Measurements from ENCODE around the gene DGKD.

The DGKD gene

DNA sequence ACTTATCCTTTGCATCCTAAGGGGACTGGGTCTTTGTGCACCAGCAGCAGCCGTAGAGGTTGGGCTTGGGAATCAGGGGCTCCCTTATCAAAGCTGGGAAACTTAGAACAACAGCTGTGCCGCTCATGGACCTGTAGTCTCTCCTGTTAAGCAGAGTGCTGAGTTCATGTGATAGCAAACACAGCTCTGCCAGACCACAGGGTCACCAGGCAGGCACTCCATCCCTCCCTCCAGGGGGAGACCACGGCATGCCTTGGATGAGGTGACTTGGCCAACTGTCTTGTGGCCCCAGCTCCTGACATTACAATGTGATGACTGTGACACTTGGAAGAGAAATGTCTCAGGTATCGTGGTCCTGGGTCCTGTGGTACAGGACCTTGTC, 60.0 kb downstream of the DGKD start:
- DNase-seq, result no peak

DNA sequence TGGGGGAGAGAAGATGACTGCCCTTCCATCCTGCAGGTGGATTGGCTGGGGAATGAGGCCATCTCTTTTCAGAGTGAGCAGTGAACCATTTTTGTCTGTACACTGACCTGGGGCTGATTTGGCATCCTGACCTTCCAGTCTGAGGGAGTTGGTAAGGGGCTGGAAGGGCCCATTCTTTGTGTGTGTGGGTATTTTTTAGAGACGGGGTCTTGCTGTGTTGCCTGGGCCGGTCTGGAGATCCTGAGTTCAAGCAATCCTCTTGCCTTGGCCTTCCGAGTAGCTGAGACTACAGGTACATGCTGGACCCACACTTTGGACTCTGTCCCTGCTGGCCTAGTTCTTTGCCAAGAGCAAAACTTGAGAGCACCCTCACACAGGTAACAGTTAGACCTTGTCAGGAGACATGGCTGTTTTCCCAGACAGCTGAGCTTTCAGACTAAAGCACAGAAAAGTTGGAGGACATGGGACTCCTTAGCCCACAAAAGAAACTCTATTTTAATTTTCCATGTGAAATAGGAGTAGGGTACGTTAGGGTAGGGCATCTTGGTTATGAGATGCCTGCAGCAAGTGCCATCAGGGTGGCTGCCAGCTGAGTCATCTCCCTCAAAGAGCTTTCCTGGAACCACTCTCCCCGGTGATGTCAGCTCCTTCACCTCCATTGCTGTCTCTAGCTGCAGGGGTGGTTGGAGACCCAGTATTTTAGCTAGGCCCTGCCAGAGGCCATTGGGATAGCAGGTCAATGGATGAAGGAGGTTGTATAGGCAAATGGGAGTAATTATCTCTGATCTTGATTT, 60.7 kb downstream of the DGKD start:
- peak; percentile 74 for DNase-seq

DNA sequence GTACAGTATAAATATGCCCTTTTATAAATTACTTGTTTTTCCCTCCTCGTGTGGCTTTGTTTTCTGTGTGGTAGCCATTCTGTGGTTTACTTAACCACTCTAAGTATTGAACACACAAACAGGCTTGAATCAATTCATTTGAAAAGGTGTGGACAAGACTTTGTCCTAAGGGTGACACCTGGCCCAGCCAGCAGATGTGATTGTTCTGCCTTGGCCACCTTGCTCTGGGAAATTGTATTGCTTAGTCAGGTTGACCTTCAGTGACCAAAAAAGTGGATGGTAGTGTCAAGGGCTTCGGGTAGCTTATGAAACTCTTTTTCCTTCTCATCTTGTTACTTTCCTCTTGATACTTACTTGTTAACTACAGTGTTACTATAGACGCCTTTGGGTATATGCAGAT, 61.9 kb downstream of the DGKD start:
- DNase-seq, result no peak

DNA sequence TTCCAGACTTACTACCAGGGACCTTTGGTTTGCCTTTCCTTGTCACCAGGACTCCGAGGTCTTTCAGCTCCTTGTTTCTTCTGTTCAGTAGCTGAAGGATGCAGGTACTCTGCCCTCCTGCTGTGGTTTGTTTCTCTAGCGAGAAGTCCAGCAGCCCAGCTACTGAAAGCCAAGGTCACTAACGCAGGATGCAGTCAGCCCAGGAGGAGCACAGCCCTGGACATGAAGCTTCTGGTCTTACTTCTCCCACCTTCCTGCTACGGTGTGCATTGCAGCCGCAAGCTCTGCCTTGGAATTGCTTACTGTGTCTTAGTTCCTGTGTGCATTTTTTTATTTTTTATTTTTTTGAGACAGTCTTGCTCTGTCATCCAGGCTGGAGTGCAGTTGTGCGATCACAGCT, 62.4 kb downstream of the DGKD start:
- no peak for DNase-seq

DNA sequence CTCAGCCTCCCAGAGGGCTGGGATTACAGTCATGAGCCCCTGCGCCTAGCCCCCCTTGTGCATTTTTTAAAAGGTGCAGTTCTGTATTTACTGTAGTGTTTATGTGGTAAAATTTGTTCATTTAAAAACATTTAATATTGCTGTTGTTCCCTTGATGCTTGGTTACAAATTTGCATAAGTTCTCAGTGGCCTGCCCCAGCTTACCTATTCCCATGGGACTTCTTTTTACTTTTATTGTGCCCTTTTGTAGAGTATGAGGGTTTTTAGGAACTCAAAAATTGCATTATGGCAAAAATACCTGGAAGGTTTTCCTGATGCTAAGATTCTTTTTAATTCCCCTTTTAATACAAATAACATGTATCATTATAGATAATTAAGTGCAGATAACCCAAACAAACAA, 63.0 kb downstream of the DGKD start:
- DNase-seq, result no peak

DNA sequence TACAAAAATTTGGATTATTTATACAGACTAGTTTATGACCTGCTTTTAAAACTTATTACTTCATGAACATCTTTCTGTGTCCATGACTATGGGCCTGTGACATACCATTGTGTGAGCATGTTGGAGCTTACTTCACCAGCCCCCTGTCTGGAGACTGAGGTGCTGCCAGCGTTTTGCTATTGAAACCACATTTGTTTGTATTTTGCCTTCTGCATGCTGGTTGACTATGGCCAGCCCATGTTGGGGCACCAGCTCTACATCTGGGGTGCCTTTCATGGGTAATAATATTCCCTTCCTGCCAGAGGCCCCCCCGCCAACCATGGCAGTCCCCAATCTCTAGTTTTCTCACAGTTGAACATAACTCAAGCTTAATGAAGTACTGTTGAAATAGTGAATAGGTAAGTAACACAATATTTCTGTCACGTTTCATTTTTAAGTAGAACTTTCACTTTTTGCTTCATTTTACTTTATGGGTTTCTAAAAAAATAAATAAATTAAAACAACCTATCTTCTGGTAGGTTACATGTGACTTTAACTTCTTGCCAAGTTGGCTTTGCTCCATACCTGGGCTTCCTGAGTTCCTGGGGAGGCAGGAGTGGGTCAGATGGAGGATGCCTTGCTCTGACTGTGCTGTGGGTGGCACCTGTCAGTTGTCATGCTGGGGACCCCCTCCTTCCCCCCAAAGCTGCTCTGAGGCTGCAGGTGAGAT, 63.9 kb downstream of the DGKD start:
- no peak for DNase-seq

DNA sequence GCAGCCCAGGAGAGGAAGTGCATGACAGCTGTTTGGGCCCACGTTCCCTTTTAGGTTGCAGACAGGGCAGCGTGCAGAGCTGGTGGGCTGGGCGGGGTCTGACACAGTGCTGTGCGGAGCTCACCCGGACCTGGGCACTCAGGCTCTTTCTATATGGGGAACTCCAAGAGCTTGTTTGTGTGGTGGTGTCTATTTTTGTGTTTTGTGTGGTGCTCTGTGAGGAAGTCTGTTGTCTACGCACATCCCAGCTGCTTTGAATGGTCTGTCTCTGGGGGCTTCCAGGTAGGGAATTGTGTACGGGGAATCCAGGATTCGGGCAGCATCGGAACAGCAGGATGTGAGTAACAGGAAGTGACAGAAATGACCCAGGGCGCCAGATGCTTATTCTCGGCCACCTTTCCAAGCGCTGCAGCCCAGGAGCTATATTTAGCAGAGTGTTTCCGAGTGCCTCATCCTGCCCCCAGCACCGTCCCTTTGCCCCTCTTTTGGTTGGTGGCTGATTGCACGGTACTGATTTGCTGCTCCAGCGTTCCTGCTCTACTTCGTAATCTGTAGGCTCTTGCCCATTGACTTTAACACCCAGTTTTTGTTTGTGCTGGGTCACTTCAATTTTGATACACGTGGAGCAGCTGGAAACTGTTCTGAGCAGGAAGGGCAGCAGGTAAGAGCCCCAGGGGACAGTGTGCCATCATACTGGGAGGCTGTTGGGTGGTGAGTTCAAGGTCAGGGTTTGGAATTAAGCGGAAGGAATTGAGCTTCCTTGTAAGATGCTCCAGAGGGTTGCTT, 64.7 kb downstream of the DGKD start:
- DNase-seq, result peak; percentile 73

DNA sequence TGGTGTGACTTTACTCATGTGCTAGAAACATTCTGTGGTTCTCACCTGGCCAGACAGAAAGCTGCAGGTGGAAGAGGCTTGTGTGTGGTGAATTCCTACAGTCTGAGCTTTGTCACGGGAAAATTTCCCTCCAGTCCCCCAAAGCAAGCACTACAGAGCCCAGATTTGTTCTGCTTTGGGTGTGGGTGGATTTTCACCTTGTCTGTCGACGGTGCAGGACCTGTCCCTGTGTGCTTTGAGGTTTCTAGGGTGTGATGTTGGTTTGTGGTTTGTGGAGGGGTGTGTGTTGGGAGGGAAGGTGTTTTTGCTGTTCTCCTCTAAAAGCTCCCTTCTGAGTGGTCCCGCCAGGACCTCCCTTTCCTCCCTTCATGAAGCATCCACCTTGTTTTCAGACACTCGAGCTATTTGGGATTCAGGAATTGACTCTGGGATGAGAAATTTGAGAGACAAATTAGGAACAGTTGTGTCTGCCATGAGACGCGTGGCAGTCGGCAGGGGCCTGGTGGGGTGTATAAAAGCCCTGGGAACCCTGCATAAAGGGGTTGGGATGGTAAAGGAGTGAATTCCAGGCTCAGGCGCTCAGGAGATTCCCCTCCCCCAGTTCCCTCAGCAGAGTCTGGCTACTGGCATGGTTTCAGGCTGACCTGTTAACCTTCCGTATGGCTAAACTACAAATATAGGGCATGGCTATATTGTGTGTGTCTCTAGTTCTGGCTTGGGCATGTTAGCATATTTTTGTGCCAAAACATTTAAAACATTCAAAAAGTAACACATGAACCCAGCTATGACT, 65.5 kb downstream of the DGKD start:
- peak; percentile 64 for DNase-seq

DNA sequence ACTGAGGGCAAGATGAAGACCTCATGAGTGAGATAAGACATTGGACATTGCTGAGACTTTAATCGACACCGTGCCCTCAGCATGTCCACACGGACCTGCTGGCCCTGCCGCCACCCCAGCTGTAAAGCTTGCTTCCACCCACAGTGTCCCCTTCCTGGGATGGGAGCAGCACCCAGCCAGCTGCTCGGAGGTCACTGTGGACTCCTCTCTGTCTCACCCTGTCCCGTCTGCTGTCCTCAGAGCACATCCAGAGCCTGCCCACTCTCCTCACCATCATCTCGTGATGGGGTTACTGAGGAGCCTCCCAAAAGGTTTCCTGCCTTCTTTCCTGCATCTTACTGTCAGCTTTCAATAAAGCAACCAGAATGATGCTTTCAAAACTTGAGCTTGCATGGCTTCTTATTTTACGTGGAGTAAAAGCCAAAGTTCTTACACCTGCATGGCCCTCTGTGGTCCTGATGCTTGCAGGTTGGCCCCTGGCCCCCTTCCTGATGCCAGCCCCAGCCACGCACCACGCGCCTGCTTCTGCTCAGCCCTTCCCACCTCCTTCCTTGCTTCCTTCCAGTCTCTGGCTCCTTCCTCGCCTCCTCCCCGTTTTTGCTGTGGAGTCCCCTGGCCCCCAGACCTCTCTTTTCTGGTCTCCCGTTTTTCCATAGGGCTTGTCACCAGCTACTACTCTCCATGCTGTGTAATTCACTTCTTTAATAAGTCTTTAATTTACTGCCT, 67.0 kb downstream of the DGKD start:
- no peak for DNase-seq

DNA sequence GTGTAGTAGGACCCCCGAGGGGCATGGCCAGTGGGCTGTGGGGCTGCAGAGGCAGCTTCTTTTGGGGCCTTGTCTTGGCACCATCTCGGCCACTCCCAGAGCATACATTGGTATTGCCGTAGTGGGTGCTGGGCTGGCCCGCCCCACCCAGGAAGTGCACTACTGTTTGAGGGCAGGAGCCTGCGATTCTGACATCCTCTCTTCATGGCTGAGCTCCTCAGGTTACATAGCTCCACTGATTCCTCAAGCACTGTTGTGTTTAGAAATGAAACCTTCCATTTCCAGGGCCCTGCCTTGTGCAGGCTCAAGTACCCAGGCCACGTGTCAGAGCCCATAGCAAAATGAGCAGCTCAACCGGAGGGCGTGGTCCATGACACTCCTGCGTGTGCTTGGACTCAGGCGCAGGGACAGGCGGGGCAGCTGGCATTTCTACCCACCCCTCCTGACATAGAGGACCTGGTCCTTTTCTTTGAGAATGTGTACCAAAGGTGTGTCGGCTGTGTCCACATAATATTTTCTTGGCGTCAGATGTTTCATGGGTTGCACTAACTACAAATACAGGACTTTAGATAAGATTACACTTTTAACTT, 67.9 kb downstream of the DGKD start:
- peak; percentile 83 for DNase-seq

DNA sequence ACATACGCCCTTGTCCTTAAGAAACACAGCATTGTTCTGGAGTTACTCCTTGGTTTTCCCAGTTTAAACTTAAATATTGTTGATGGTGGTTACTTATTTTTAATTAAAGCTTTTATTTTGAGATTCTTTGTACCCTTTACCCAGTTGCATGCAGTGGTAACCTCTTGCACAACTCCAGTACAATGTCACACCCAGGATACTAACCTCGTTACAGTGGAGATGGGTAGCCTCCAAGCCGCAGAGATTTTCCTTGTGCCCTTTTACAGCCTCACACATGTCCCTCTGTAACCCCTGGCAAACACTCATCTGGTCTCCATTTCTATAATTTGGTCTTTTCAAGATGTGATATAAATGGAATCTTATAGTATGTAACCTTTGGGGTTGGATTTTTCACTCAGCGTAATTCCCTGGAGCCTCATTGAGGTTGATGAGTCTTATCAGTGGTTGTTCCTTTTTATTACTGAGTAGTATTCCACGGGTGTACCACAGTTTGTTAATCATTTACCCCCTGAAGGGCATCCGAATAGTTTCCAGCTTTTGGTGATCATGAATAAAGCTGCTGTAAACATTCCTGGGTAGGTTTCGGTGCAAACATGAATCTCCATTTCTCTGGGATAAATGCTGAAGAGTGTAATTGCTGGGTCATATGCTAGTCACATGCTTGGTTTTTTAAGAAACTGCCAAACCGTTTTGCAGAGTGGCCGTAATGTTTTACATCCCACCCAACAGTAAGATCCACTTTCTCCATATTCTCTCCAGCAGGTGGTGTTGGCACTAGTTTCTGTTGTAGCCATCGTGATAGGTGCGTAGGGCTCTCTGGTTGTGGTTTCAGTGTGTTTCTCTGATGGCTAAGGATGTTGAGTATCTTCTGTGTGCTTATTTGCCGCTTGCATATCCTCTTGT, 68.6 kb downstream of the DGKD start:
- DNase-seq, result peak; percentile 35

DNA sequence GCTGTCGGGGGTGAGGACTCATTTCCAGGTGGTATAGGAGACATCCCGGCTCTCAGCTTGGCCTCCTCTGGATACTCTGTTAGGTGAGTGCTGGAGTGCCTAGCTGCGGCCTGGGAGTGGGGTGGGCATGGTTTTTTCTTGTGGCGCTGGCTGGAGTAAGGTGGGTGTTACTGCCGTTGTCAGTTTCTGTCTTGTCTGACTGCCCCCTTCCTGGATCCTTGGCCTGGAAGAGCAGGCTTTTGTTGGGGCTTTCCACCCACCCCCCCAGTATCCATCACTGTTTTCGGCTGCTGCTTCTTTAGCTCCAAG, 69.2 kb downstream of the DGKD start:
- DNase-seq, result no peak

DNA sequence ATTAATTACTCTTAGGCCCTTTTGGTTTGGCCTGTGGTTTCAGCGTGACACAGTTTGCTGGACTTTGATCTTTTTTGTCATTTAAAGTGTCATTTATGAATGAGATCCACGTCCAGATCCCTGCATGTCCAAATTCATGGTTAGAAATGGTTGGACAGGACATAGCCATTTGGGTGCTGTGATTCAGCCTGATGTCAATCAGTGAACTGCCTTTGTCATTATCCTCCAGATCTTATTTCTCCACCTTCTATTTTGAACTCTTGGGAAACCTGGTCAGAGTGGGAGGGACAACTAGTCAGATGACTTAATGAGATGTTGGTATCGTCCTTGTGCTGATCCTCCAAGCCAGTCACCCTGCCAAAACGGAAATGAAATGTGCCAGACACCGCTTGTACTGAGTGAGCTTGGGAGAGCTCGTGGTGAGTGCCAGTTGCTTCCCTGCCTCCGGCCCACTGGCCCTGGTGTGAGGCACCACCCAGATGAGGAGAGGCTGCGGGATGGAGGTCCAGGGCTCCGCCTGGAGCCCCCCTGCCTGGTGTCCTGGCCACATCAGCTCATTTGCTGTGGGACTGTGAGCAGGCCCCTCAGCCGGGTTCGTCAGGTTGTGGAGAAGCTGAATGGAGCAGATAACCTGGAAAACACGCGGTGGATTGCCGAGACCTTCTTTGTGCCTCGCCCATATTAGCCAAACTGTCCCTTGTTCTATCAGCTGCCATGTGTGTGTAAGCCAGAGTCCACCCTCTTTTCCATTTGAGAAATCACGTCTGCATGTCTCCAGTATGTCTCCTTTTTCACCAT, 70.1 kb downstream of the DGKD start:
- no peak for DNase-seq

DNA sequence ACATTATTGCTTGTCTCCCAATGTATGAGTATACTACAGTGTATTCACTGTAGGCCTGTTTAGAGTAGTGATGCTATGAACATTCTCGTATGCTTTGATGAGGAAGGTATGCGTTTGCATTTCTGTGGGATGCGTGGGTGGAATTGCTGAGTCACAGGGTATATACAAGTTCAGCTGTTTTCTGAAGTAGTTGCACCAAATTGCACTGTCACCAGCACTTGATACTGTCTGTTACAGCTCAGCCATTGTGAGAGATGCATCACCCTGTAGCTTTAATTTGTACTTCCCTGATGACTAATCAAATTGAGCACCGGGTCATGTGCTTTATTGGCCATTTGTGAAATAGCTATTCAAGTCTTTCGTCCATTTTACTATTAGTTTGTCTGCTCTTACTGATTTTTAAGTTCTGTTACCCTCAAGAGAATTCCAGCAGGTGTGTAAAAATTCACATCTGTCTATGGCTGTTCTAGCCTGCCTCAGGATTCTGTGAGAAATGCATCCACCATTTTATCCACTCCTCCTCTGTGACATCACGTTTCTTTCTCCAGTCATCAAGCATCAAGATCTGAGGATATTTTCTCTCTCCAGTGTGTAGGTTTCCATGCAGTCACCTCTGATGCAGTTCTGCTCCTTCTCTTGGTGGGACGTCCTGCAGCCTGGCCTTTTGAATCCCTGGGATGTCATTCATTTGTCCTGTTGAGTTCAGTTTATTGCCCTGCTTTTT, 72.5 kb downstream of the DGKD start:
- peak; percentile 21 for DNase-seq

DNA sequence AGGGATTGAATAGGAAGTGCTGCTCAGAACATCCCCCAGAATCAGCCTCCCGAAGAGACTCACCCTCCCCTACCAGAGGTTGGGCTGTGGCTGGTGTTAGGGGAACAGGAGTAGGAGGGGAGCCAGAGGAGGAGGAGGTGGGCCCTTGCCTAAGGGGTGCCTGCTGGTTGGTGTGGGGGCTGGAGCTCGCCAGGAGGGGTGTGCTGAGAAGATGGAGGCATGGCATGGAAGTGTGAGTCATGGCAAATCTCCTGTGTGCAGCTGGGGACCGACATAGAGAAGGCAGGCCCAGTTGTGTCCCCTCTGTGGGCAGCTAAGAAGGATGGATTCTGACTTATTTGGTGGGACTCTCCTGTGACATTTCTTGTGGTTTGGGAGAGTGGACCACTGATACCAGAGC, 73.7 kb downstream of the DGKD start:
- DNase-seq, result no peak

DNA sequence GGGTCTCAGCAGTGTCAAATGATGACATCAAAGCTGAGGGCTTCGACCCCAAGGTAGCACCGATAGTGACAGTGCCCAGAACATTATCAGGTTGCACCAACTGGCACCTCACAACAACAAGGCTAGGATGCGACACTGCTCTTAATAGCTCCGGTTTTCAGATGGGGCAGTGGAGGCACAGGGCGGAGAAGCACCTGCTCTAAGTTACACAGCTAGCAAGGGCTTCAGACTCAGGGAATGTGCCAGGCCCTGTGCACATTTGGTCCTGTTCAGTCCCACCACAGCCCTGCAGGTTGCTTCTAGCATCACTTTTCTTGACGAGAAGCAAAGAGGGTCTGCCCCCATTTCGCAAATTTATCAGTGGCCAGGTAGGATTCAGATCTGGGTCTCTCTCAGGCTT, 74.1 kb downstream of the DGKD start:
- DNase-seq, result no peak

DNA sequence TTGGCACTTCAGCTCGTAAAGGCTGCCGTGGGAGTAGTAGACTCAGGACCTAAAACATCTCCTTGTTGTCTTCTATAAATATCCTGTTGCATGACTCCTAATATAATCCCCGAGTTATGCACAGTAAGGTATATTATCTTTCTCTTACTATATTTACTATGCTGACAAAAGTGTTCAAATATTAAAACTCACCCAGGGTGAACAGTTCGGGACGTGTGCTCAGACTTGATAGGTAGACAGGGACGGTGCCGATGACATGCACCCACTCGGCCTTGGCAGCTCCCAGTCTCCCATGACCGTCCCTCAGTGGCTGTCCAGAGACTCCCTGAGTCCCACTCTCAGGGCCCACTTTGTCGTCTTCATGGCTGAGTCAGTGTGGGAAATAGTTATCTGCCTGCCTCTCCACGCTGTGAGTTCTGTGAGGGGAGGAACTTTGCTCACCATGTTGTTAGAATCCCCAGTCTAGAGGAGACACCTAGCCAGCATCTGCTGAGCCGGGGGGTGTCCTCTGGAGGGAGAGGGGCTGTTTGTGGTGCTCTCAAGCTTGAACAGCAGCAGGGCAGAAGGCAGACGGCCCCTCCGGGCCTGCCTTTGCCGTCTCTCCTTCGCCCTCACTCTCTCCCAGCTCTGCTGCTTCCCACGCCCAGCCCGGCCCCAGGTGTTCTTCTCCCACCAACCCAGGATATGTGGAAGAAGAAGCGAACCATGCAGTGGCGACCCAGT, 75.0 kb downstream of the DGKD start:
- no peak for DNase-seq

DNA sequence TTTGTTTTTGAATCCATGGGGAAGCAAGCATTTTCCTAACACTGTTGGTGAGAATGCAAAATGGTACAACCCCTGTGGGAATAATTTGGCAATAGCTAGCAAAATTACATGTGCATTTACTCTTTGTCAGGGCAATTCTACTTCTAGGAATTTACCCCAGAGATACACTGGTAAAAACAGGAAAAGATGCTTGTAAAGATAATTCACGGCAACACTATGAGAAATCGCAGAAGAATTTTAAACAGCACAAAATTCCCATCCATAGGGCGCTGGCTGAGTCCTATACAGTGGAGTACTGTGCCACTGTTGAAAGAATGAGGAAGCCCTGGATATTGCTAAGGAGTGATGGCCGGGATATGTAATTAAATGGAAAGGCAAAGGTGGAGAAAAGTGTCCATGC, 75.8 kb downstream of the DGKD start:
- no peak for DNase-seq

DNA sequence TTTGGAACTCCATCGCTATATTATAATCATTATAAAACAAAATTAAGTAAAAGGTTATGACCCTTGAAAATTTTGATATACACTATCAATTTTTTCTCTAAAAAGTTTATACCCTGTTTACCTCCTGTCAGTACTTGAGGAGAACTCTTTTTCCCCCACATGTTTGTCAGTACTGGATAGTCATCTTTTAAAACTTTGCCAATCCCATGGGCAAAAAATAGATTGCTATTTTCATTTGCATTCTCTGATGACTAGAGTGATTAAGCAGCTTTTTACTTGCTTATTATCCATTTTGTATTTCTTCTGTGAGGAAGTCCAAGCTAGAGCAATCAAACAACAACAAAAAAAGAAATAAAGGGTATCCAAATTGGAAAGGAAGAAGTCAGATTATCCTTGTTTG, 76.4 kb downstream of the DGKD start:
- DNase-seq, result no peak
